HCT116 (cell line): ENCODE measurements around the gene SLC25A39.

ENCODE experiments used
- EZH2 ChIP-seq: fragments of 200-600 bp; sonication (generic); IDR thresholded peaks from 2 replicates; pipeline ENCODE4 v1.6.1; 2017; ENCODE audit warnings: antibody characterized with exemption, mixed run types
- TF ChIP-seq, protein P1 (sequence below), 3 experiments: fragments of 200-600 bp in 1 of 3; sonication (generic) in 1 of 3; IDR thresholded peaks in 2 of 3; conservative IDR thresholded peaks in 1 of 3; 2 replicates each; pipeline ENCODE4 v1.5.1; 2012 to 2017; ENCODE audit warnings: low read depth in 2 of 3, low read length in 2 of 3, antibody characterized with exemption in 1 of 3, borderline replicate concordance in 1 of 3, control low read depth in 1 of 3, mild to moderate bottlenecking in 1 of 3, mixed read lengths in 1 of 3, mixed run types in 1 of 3, moderate library complexity in 1 of 3; ENCODE audit not compliant: insufficient read depth in 1 of 3

DNA sequence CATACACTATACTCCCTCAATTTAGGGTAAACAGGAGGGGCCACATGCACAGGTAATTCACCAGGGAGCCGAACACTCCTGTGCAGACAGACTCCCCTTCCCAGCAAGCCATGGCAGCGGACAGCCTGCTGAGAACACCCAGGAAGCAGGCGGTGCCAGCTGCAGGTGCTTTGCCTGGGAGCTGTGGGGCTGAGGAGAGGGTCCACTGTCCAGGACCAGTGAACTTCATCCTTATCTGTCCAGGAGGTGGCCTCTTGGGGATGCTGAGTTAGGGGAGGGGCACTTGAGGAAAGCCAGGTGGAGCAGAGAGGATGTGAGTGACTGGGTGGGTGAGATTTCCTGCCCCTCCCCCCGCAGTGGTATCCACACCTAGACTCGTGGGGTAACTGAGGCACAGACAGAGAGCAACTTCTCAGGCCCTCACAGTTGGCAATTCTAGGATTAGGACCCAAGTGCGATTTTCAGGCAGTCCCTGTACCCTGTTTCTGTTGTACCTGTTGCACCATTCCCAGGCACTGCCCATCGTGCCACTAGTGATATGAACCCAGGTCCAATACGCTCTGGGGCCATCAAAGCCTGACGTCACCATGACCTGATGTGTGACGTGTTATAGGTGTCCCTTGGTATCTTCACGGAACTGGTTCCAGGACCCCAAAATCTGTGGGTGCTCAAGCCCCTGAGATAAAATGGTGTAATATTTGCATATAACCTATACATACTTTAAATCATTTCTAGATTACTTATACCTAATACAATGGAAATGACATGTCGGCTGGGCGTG lies 21.6 kb upstream of the SLC25A39 start:
- TF ChIP-seq, protein P1, sequence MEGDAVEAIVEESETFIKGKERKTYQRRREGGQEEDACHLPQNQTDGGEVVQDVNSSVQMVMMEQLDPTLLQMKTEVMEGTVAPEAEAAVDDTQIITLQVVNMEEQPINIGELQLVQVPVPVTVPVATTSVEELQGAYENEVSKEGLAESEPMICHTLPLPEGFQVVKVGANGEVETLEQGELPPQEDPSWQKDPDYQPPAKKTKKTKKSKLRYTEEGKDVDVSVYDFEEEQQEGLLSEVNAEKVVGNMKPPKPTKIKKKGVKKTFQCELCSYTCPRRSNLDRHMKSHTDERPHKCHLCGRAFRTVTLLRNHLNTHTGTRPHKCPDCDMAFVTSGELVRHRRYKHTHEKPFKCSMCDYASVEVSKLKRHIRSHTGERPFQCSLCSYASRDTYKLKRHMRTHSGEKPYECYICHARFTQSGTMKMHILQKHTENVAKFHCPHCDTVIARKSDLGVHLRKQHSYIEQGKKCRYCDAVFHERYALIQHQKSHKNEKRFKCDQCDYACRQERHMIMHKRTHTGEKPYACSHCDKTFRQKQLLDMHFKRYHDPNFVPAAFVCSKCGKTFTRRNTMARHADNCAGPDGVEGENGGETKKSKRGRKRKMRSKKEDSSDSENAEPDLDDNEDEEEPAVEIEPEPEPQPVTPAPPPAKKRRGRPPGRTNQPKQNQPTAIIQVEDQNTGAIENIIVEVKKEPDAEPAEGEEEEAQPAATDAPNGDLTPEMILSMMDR (IDR thresholded peaks at IDR 0.05 in 2 of 3, conservative IDR thresholded peaks at IDR 0.05 in 1 of 3; ENCODE audit: borderline replicate concordance in 1 of 3, insufficient read depth in 1 of 3, low read depth in 2 of 3, low read length in 2 of 3), result no peak
- no peak for TF ChIP-seq EZH2
